Fibroblast of lung (primary cell): ENCODE data around the gene SRGAP1.

ENCODE experiments used
- EZH2 ChIP-seq: IDR thresholded peaks from 2 replicates; pipeline ENCODE4 v1.5.1; 2012; ENCODE audit warnings: low read length, control low read depth, mild to moderate bottlenecking; ENCODE audit errors: missing control alignments
- TF ChIP-seq, protein P1 (sequence below), 2 donors: IDR thresholded peaks in 1 of 2; conservative IDR thresholded peaks in 1 of 2; 1 replicate in 1 of 2; 2 replicates in 1 of 2; pipeline ENCODE4 v1.5.1; 2011 to 2012; ENCODE audit warnings: low read length in 2 of 2, control low read depth in 1 of 2, inconsistent platforms in 1 of 2, low read depth in 1 of 2, mild to moderate bottlenecking in 1 of 2

DNA sequence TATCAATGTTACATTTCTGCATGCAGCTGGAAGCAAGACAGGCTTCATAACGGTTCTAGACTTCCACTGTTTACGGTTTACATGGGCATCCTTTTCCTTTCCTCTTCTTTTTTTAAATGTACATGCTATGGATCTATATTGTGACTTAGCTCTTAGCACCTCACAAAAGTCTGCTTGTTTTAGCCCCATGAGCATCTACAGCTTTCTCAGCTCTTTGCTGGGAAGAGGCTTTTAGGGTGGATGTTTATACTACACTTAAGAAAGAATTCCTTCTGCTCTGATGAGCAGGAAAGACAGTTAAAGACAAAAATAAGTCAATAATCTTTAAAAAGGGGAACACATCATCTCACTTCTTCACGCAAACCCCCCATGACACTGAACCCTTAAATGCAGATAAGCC lies 326.2 kb downstream of the SRGAP1 start:
- TF ChIP-seq, protein P1, sequence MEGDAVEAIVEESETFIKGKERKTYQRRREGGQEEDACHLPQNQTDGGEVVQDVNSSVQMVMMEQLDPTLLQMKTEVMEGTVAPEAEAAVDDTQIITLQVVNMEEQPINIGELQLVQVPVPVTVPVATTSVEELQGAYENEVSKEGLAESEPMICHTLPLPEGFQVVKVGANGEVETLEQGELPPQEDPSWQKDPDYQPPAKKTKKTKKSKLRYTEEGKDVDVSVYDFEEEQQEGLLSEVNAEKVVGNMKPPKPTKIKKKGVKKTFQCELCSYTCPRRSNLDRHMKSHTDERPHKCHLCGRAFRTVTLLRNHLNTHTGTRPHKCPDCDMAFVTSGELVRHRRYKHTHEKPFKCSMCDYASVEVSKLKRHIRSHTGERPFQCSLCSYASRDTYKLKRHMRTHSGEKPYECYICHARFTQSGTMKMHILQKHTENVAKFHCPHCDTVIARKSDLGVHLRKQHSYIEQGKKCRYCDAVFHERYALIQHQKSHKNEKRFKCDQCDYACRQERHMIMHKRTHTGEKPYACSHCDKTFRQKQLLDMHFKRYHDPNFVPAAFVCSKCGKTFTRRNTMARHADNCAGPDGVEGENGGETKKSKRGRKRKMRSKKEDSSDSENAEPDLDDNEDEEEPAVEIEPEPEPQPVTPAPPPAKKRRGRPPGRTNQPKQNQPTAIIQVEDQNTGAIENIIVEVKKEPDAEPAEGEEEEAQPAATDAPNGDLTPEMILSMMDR (conservative IDR thresholded peaks at IDR 0.05 in 1 of 2, IDR thresholded peaks at IDR 0.05 in 1 of 2; ENCODE audit: low read depth in 1 of 2, low read length in 2 of 2), result no peak
- no peak for TF ChIP-seq EZH2
